Measurements from ENCODE around the gene GAS2L2. TPM values are rescaled to one million over a fixed set of nuclear protein-coding genes. Genes with fewer than 3 reads are reported as not detected.

Gene GAS2L2
- total RNA-seq, 1 experiment from 2014 or later: 0.15 TPM

DNA sequence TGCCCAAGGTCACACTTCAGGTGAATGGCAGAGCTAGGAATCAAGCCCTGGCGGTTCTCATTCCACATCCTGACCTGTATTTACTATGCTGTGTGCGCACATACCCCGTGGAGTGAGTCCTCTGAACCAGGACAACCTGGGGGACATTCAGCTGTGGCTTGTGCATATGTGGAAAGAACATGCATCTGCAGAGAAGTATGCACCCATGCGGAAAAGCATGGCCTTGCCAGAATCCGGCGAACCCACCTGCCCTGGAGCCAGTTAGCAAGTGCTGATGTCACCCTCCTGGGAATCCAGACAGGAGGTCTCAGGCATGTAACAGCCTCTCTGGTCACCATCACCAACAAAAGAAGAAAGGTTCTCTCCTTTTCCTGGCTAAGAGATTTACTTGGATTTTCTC is 19.7 kb downstream of the GAS2L2 start:
- Mint-ChIP-seq H3K27me3 (ENCODE audit: low read depth) (peaks cover 16% of the 10 kb centered on the region), H3K4me3 (peak overlapping the region; percentile 85; the same call in 1 of the 2 replicates), H3K36me3 (no peaks in the 10 kb centered on the region), H3K27ac (no peak overlapping the region), H3K9me3 (no peaks in the 10 kb centered on the region), H3K4me1 (peaks cover 27% of the 10 kb centered on the region)
- POLR2A ChIA-PET: interaction anchor here (1.0 kb wide), 1 partner anchor 8 kb away, joined by 3 read pairs; no protein-coding TSS in a partner anchor
- no peak for DNase-seq (ENCODE audit: low spot score)
- no peak for ATAC-seq
- TF ChIP-seq TEAD1 (CRISPR knock-in tag; IDR thresholded peaks at IDR 0.05): no peak
- TF ChIP-seq ZNF121 (CRISPR knock-in tag; IDR thresholded peaks at IDR 0.05): no peak
- TF ChIP-seq ZMAT4 (CRISPR knock-in tag; IDR thresholded peaks at IDR 0.05): no peak
- TF ChIP-seq NR3C1 (CRISPR knock-in tag; conservative IDR thresholded peaks at IDR 0.05; ENCODE audit: low read depth): no peak
- TF ChIP-seq, protein P1, sequence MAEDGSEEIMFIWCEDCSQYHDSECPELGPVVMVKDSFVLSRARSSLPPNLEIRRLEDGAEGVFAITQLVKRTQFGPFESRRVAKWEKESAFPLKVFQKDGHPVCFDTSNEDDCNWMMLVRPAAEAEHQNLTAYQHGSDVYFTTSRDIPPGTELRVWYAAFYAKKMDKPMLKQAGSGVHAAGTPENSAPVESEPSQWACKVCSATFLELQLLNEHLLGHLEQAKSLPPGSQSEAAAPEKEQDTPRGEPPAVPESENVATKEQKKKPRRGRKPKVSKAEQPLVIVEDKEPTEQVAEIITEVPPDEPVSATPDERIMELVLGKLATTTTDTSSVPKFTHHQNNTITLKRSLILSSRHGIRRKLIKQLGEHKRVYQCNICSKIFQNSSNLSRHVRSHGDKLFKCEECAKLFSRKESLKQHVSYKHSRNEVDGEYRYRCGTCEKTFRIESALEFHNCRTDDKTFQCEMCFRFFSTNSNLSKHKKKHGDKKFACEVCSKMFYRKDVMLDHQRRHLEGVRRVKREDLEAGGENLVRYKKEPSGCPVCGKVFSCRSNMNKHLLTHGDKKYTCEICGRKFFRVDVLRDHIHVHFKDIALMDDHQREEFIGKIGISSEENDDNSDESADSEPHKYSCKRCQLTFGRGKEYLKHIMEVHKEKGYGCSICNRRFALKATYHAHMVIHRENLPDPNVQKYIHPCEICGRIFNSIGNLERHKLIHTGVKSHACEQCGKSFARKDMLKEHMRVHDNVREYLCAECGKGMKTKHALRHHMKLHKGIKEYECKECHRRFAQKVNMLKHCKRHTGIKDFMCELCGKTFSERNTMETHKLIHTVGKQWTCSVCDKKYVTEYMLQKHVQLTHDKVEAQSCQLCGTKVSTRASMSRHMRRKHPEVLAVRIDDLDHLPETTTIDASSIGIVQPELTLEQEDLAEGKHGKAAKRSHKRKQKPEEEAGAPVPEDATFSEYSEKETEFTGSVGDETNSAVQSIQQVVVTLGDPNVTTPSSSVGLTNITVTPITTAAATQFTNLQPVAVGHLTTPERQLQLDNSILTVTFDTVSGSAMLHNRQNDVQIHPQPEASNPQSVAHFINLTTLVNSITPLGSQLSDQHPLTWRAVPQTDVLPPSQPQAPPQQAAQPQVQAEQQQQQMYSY (CRISPR knock-in tag; IDR thresholded peaks at IDR 0.05): no peak
- TF ChIP-seq AR (CRISPR knock-in tag; IDR thresholded peaks at IDR 0.05): no peak
- no peak for TF ChIP-seq ATF1 (CRISPR knock-in tag; IDR thresholded peaks at IDR 0.05)
- TF ChIP-seq GRHL2 (CRISPR knock-in tag; IDR thresholded peaks at IDR 0.05; ENCODE audit: insufficient replicate concordance, severe bottlenecking): no peak
- no peak for TF ChIP-seq HMGA2 (CRISPR knock-in tag; IDR thresholded peaks at IDR 0.05)
- no peak for TF ChIP-seq ZBTB43 (CRISPR knock-in tag; IDR thresholded peaks at IDR 0.05)
- TF ChIP-seq SMAD4 (CRISPR knock-in tag; IDR thresholded peaks at IDR 0.05): no peak
- CTCF ChIA-PET: interaction anchor here (2.6 to 8.1 kb wide), 4 partner anchors 8 to 120 kb away, joined by 16 to 85 read pairs (median 26); no protein-coding TSS in a partner anchor

DNA sequence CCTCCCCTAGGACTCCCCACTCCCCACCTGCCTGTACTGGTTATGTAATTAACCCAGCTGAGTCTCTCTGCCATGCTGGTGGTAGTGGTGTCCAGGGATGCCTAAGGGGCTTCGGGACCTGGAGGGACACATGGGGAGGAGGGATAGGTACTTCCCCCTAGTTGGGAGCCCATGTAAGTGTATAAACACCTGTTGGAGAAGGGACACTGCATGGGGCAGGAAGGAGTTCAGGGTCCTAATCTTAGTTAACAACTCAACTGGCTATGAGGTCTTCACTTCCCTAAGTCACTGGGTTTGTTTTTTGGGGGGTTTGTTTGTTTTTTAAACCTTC is 20.3 kb downstream of the GAS2L2 start:
- Mint-ChIP-seq H3K36me3 (no peaks in the 10 kb centered on the region), H3K9me3 (no peaks in the 10 kb centered on the region), H3K4me3 (peak overlapping the region; percentile 85), H3K27me3 (ENCODE audit: low read depth) (peaks cover 16% of the 10 kb centered on the region), H3K4me1 (peaks cover 31% of the 10 kb centered on the region), H3K27ac (no peak overlapping the region)
- POLR2A ChIA-PET: interaction anchor here (0.5 to 1.6 kb wide), 4 partner anchors 8 to 117 kb away, joined by 3 to 7 read pairs (median 4); partner anchors contain the start of gene TAF15
- DNase-seq (ENCODE audit: low spot score): no peak
- TF ChIP-seq GRHL2 (CRISPR knock-in tag; IDR thresholded peaks at IDR 0.05; ENCODE audit: insufficient replicate concordance, severe bottlenecking): no peak
- no peak for TF ChIP-seq FOXJ3 (CRISPR knock-in tag; IDR thresholded peaks at IDR 0.05; ENCODE audit: borderline replicate concordance)
- no peak for TF ChIP-seq ZNF416 (CRISPR knock-in tag; IDR thresholded peaks at IDR 0.05)
- TF ChIP-seq ZNF232 (CRISPR knock-in tag; IDR thresholded peaks at IDR 0.05): no peak
- TF ChIP-seq NR1H2 (CRISPR knock-in tag; IDR thresholded peaks at IDR 0.05): no peak
- no peak for TF ChIP-seq NR3C1 (CRISPR knock-in tag; conservative IDR thresholded peaks at IDR 0.05; ENCODE audit: low read depth)
- TF ChIP-seq ATF3 (CRISPR knock-in tag; conservative IDR thresholded peaks at IDR 0.05): no peak
- TF ChIP-seq ZNF671 (CRISPR knock-in tag; IDR thresholded peaks at IDR 0.05): no peak
- TF ChIP-seq ZNF423 (CRISPR knock-in tag; IDR thresholded peaks at IDR 0.05): no peak
- CTCF ChIA-PET: interaction anchor here (1.9 to 8.1 kb wide), 5 partner anchors 9 to 139 kb away, joined by 5 to 85 read pairs (median 17); no protein-coding TSS in a partner anchor
- ATAC-seq: no peak
